Tibial nerve (tissue), 4 donors: ENCODE data around the gene TP63.
"Not testable (repeated sequence)": the region's sequence is repeated elsewhere in the genome, so short reads cannot be mapped to it uniquely, and the experiment has no call there.

Source experiments
- CTCF ChIP-seq, 5 experiments: fragments of 200-600 bp in 3 of 5; fragments of 450-650 bp in 2 of 5; sonication (generic) in 3 of 5; IDR thresholded peaks; one replicate each; pipeline ENCODE4 v1.5.1; 2016 to 2019; ENCODE audit warnings: antibody characterized with exemption in 5 of 5, mild to moderate bottlenecking in 3 of 5, moderate library complexity in 2 of 5
- EP300 ChIP-seq, 2 donors: sonication (generic); formaldehyde crosslinking; IDR thresholded peaks; one replicate each; pipeline ENCODE4 v1.6.1; 2017; ENCODE audit warnings: antibody characterized with exemption in 2 of 2, mild to moderate bottlenecking in 1 of 2
- POLR2A ChIP-seq, 2 donors: fragments of 450-650 bp; IDR thresholded peaks; one replicate each; pipeline ENCODE4 v1.6.1; 2017; ENCODE audit warnings: antibody characterized with exemption in 2 of 2, mild to moderate bottlenecking in 2 of 2, moderate library complexity in 2 of 2

GRCh38 chr3:189750972-189751371, 119.8 kb downstream of the TP63 start:
- not testable (repeated sequence) for TF ChIP-seq CTCF, POLR2A, EP300 (IDR thresholded peaks at IDR 0.05)
